Neural cell (in vitro differentiated cells): ENCODE measurements around the gene TEX14. TPM values are rescaled to one million over a fixed set of nuclear protein-coding genes. Genes with fewer than 3 reads are reported as not detected.
"Not testable (repeated sequence)": the region's sequence is repeated elsewhere in the genome, so short reads cannot be mapped to it uniquely, and the experiment has no call there.

Experiments
- H2AFZ ChIP-seq: fragments of 200-600, 300-800 bp; sonication (generic), shearing (Covaris generic); 2 replicates; pipeline ENCODE4 v1.6.0; 2014; ENCODE audit warnings: low read depth, mild to moderate bottlenecking, antibody characterized with exemption, low read length, moderate library complexity
- H3F3A ChIP-seq: fragments of 200-600 bp; shearing (Covaris generic); 2 replicates; pipeline ENCODE4 v1.6.1; 2016; ENCODE audit warnings: mild to moderate bottlenecking, moderate library complexity, mixed read lengths, antibody characterized with exemption, low read length; ENCODE audit not compliant: insufficient read depth, poor library complexity, severe bottlenecking
- H3K27ac ChIP-seq: fragments of 200-600, 300-800 bp; sonication (generic), shearing (Covaris generic); 2 replicates; pipeline ENCODE4 v1.5.1; 2014; ENCODE audit warnings: mild to moderate bottlenecking, low read length, moderate library complexity
- H3K27me3 ChIP-seq: fragments of 300-800, 200-600 bp; sonication (generic), shearing (Covaris generic); 2 replicates; pipeline ENCODE4 v1.6.0; 2014; ENCODE audit warnings: mild to moderate bottlenecking, low read depth, low read length, moderate library complexity; ENCODE audit not compliant: insufficient read depth
- H3K36me3 ChIP-seq: fragments of 300-800, 200-600 bp; sonication (generic), shearing (Covaris generic); 2 replicates; pipeline ENCODE4 v1.5.1; 2014; ENCODE audit warnings: mild to moderate bottlenecking, antibody characterized with exemption, low read length, moderate library complexity; ENCODE audit not compliant: insufficient read depth
- H3K4me2 ChIP-seq: fragments of 300-800, 200-600 bp; sonication (generic), shearing (Covaris generic); 2 replicates; pipeline ENCODE4 v1.6.0; 2014; ENCODE audit warnings: mild to moderate bottlenecking, low read length
- H3K4me3 ChIP-seq: fragments of 300-800, 200-600 bp; sonication (generic), shearing (Covaris generic); 2 replicates; pipeline ENCODE4 v1.5.1; 2014; ENCODE audit warnings: mild to moderate bottlenecking, low read length, moderate library complexity
- H3K79me2 ChIP-seq: fragments of 200-600 bp; shearing (Covaris generic); replicated peaks from 2 replicates; pipeline ENCODE4 v1.6.0; 2014; ENCODE audit warnings: mild to moderate bottlenecking, low read length, moderate library complexity; ENCODE audit not compliant: insufficient read depth
- H3K9ac ChIP-seq: fragments of 300-800, 200-600 bp; sonication (generic), shearing (Covaris generic); 2 replicates; pipeline ENCODE4 v1.6.1; 2016; ENCODE audit warnings: mild to moderate bottlenecking, low read length, mixed read lengths
- H3K9me2 ChIP-seq: fragments of 200-600 bp; shearing (Covaris generic); 2 replicates; pipeline ENCODE4 v1.6.1; 2016; ENCODE audit warnings: mild to moderate bottlenecking, low read length, mixed read lengths; ENCODE audit not compliant: insufficient read depth
- H3K9me3 ChIP-seq: fragments of 200-600, 300-800 bp; sonication (generic), shearing (Covaris generic); 2 replicates; pipeline ENCODE4 v1.6.1; 2016; ENCODE audit warnings: mild to moderate bottlenecking, mixed run types, low read length, moderate library complexity, mixed read lengths
- H4K20me1 ChIP-seq: fragments of 200-600 bp; shearing (Covaris generic); 2 replicates; pipeline ENCODE4 v1.6.1; 2016; ENCODE audit warnings: mild to moderate bottlenecking, mixed run types; ENCODE audit not compliant: insufficient read depth
- CTCF ChIP-seq: fragments of 450-650 bp; IDR thresholded peaks from 2 replicates; pipeline ENCODE4 v1.5.1; 2014; ENCODE audit warnings: antibody characterized with exemption, mild to moderate bottlenecking, moderate library complexity; ENCODE audit not compliant: poor library complexity, severe bottlenecking
- EP300 ChIP-seq: fragments of 450-650 bp; conservative IDR thresholded peaks from 2 replicates; pipeline ENCODE4 v1.6.1; 2014; ENCODE audit warnings: antibody characterized with exemption, mild to moderate bottlenecking, moderate library complexity; ENCODE audit not compliant: poor library complexity, severe bottlenecking
- EZH2 ChIP-seq: fragments of 200-600, 300-800 bp; shearing (Covaris generic), sonication (generic); IDR thresholded peaks from 2 replicates; pipeline ENCODE4 v1.6.1; 2014; ENCODE audit warnings: antibody characterized with exemption, low read length, borderline replicate concordance, mild to moderate bottlenecking; ENCODE audit not compliant: insufficient read depth, poor library complexity, severe bottlenecking
- MXI1 ChIP-seq: fragments of 450-650 bp; conservative IDR thresholded peaks from 2 replicates; pipeline ENCODE4 v1.6.1; 2014; ENCODE audit warnings: antibody characterized with exemption, mild to moderate bottlenecking; ENCODE audit not compliant: poor library complexity, severe bottlenecking
- POLR2AphosphoS5 ChIP-seq: IDR thresholded peaks from 2 replicates; pipeline ENCODE4 v1.6.1; 2012
- RAD21 ChIP-seq: fragments of 450-650 bp; conservative IDR thresholded peaks from 2 replicates; pipeline ENCODE4 v1.6.1; 2014; ENCODE audit warnings: antibody characterized with exemption, mild to moderate bottlenecking, moderate library complexity
- REST ChIP-seq: IDR thresholded peaks from 2 replicates; pipeline ENCODE4 v1.6.1; 2012; ENCODE audit warnings: borderline replicate concordance
- SMC3 ChIP-seq: fragments of 450-650 bp; conservative IDR thresholded peaks from 2 replicates; pipeline ENCODE4 v1.6.1; 2014; ENCODE audit warnings: antibody characterized with exemption, mild to moderate bottlenecking, moderate library complexity; ENCODE audit not compliant: poor library complexity
- TAF1 ChIP-seq: IDR thresholded peaks from 2 replicates; pipeline ENCODE4 v1.6.1; 2012; ENCODE audit warnings: low read depth
- polyA plus RNA-seq: library from polyadenylated mRNA; depleted of rRNA; stranded (reverse); fragments of >200 nt; gene quantifications from 2 replicates; pipeline ENCODE4 v1.2.3, GENCODE V29; 2014

TEX14 gene
- polyA plus RNA-seq, 1 donor from 2014 or later: 1.4 TPM

GRCh38 chr17:58693208-58693607, 1.4 kb upstream of the TEX14 start:
- Histone ChIP-seq H3K36me3 (no peaks in the 10 kb centered on the region), H4K20me1 (no peaks in the 10 kb centered on the region), H3F3A (no peaks in the 10 kb centered on the region), H3K9me3 (no peaks in the 10 kb centered on the region), H3K9me2 (no peaks in the 10 kb centered on the region), H3K4me3 (peak overlapping the region; percentile 75), H3K9ac (no peak overlapping the region), H3K27me3 (no peaks in the 10 kb centered on the region), H3K4me2 (peak overlapping the region; percentile 59), H3K79me2 (no peaks in the 10 kb centered on the region), H2AFZ (no peak overlapping the region), H3K27ac (no peak overlapping the region)
- TF ChIP-seq TAF1 (no peak), EP300 (no peak), MXI1 (no peak), SMC3 (no peak), POLR2AphosphoS5 (no peak), REST (no peak), EZH2 (no peak)

GRCh38 chr17:58692239-58693055, 602 bp upstream of the TEX14 start, which contains the start of gene RAD51C:
Gene RAD51C, plus strand, starts transcription at chr17:58692602. Its CDS starts 42 bp downstream, at chr17:58692644.
- no peaks in the 10 kb centered on the region for H3K27me3 ChIP-seq
- no peaks in the 10 kb centered on the region for H3F3A ChIP-seq
- peak within 1 kb of the TSS; percentile 75 for H3K4me3 ChIP-seq
- H3K4me2 ChIP-seq: peak within 1 kb of the TSS; percentile 59
- H3K9ac ChIP-seq: peak within 1 kb of the TSS; percentile 64
- H2AFZ ChIP-seq: peak within 1 kb of the TSS; percentile 90
- no peaks in the 10 kb centered on the region for H3K36me3 ChIP-seq
- no peaks in the 10 kb centered on the region for H4K20me1 ChIP-seq
- TF ChIP-seq EZH2: no peak
- no peak for TF ChIP-seq EP300
- peak; percentile 22 for TF ChIP-seq RAD21
- TF ChIP-seq POLR2AphosphoS5: no peak
- no peak for TF ChIP-seq TAF1
- TF ChIP-seq REST: no peak
- peak; percentile 43 for TF ChIP-seq SMC3
- peak; percentile 86 for TF ChIP-seq MXI1
- TF ChIP-seq CTCF: no peak
- H3K9me2 ChIP-seq: no peaks in the 10 kb centered on the region
- peak within 1 kb of the TSS; percentile 85 for H3K27ac ChIP-seq
- H3K9me3 ChIP-seq: no peaks in the 10 kb centered on the region
- no peaks in the 10 kb centered on the region for H3K79me2 ChIP-seq

- H3K27me3 ChIP-seq, H3K9me2 ChIP-seq, H2AFZ ChIP-seq, H3F3A ChIP-seq, H3K27ac ChIP-seq, H3K4me2 ChIP-seq, H3K79me2 ChIP-seq, H3K36me3 ChIP-seq, H3K4me3 ChIP-seq, H4K20me1 ChIP-seq, H3K9me3 ChIP-seq, H3K9ac ChIP-seq: not testable (repeated sequence)
Observed at GRCh38 chr17:58690033-58690432, 1.8 kb downstream of the TEX14 start.
